CD14-positive monocyte (primary cell): ENCODE results near the gene UNC50. TPM values are rescaled to one million over a fixed set of nuclear protein-coding genes. Genes with fewer than 3 reads are reported as not detected.

Experiments
- DNase-seq, 3 donors: peaks; one replicate each; pipeline ENCODE4 v3.0.0-alpha.2; 2011 to 2022
- H2AFZ ChIP-seq: 2 replicates; pipeline ENCODE4 v1.6.0; 2012; ENCODE audit warnings: mild to moderate bottlenecking, low read depth, low read length, inconsistent platforms; ENCODE audit not compliant: insufficient read depth, poor library complexity, severe bottlenecking
- H3K27ac ChIP-seq, 2 donors: 1 replicate in 1 of 2; 2 replicates in 1 of 2; pipeline ENCODE4 v1.5.1; 2012 to 2013; ENCODE audit warnings: low read length in 2 of 2, control low read depth in 1 of 2, inconsistent platforms in 1 of 2, low read depth in 1 of 2, mild to moderate bottlenecking in 1 of 2
- H3K27me3 ChIP-seq, 2 donors: one replicate each; pipeline versions ENCODE4 v1.6.0 to v1.6.1; 2011 to 2013; ENCODE audit warnings: low read length in 2 of 2; ENCODE audit not compliant: control insufficient read depth in 2 of 2, insufficient read depth in 2 of 2
- H3K36me3 ChIP-seq, 2 donors: replicated peaks in 1 of 2; 1 replicate in 1 of 2; 2 replicates in 1 of 2; pipeline versions ENCODE4 v1.5.1 to v1.6.1; 2012 to 2013; ENCODE audit warnings: low read length in 2 of 2, control low read depth in 1 of 2, inconsistent platforms in 1 of 2, mild to moderate bottlenecking in 1 of 2; ENCODE audit not compliant: insufficient read depth in 2 of 2, control insufficient read depth in 1 of 2
- H3K4me1 ChIP-seq, 2 donors: 1 replicate in 1 of 2; 2 replicates in 1 of 2; pipeline versions ENCODE4 v1.5.1 to v1.6.1; 2012 to 2013; ENCODE audit warnings: low read length in 2 of 2, control low read depth in 1 of 2, inconsistent platforms in 1 of 2, mild to moderate bottlenecking in 1 of 2, moderate library complexity in 1 of 2; ENCODE audit not compliant: insufficient read depth in 2 of 2, control insufficient read depth in 1 of 2
- H3K4me2 ChIP-seq: replicated peaks from 2 replicates; pipeline ENCODE3; 2012; ENCODE audit warnings: low read length, moderate library complexity, mild to moderate bottlenecking; ENCODE audit not compliant: poor library complexity, severe bottlenecking; ENCODE audit errors: extremely low read depth
- H3K4me3 ChIP-seq, 3 experiments: fragments of 200-600 bp in 1 of 3; sonication (generic) in 1 of 3; replicated peaks in 1 of 3; 1 replicate in 2 of 3; 2 replicates in 1 of 3; pipeline ENCODE4 v1.5.1; 2011 to 2013; ENCODE audit warnings: low read length in 3 of 3, mild to moderate bottlenecking in 3 of 3, control low read depth in 2 of 3, low read depth in 2 of 3, inconsistent platforms in 1 of 3, moderate library complexity in 1 of 3
- H3K79me2 ChIP-seq: 2 replicates; pipeline ENCODE4 v1.6.0; 2012; ENCODE audit warnings: mild to moderate bottlenecking, control low read depth, inconsistent platforms, low read length, moderate library complexity; ENCODE audit not compliant: insufficient read depth
- H3K9ac ChIP-seq: 2 replicates; pipeline ENCODE4 v1.6.0; 2017; ENCODE audit warnings: low read length, mild to moderate bottlenecking; ENCODE audit not compliant: insufficient read depth, poor library complexity, severe bottlenecking
- H3K9me3 ChIP-seq, 2 donors: replicated peaks in 1 of 2; 1 replicate in 1 of 2; 2 replicates in 1 of 2; pipeline versions ENCODE4 v1.5.1 to v1.6.1; 2012 to 2013; ENCODE audit warnings: low read length in 2 of 2, control low read depth in 1 of 2; ENCODE audit not compliant: control insufficient read depth in 1 of 2, insufficient read depth in 1 of 2
- H4K20me1 ChIP-seq: 2 replicates; pipeline ENCODE4 v1.6.0; 2012; ENCODE audit warnings: mild to moderate bottlenecking, low read length, control low read depth, moderate library complexity; ENCODE audit not compliant: insufficient read depth
- H3K27ac Mint-ChIP-seq, 7 donors: one replicate each; pipeline ENCODE4 v1.8.0; 2020; ENCODE audit warnings: mild to moderate bottlenecking in 7 of 7, mixed read lengths in 7 of 7, moderate library complexity in 6 of 7, inconsistent platforms in 2 of 7
- H3K27me3 Mint-ChIP-seq, 3 donors: one replicate each; pipeline ENCODE4 v1.8.0; 2021 to 2022; ENCODE audit warnings: low read depth in 3 of 3, mild to moderate bottlenecking in 3 of 3, mixed read lengths in 3 of 3, moderate library complexity in 3 of 3, inconsistent platforms in 1 of 3
- H3K36me3 Mint-ChIP-seq, 2 donors: one replicate each; pipeline ENCODE4 v1.8.0; 2020; ENCODE audit warnings: mixed read lengths in 2 of 2, inconsistent platforms in 1 of 2, mild to moderate bottlenecking in 1 of 2
- H3K4me1 Mint-ChIP-seq: one replicate; pipeline ENCODE4 v1.8.0; 2020; ENCODE audit warnings: mild to moderate bottlenecking, mixed read lengths
- H3K4me3 Mint-ChIP-seq, 2 donors: one replicate each; pipeline ENCODE4 v1.8.0; 2020; ENCODE audit warnings: mild to moderate bottlenecking in 2 of 2, mixed read lengths in 2 of 2, moderate library complexity in 1 of 2
- H3K9me3 Mint-ChIP-seq, 7 donors: one replicate each; pipeline ENCODE4 v1.8.0; 2020 to 2022; ENCODE audit warnings: mixed read lengths in 7 of 7, mild to moderate bottlenecking in 6 of 7, moderate library complexity in 6 of 7, inconsistent platforms in 2 of 7
- CTCF ChIP-seq: fragments of 200-600 bp; IDR thresholded peaks from one replicate; pipeline ENCODE4 v1.8.0; 2022; ENCODE audit warnings: antibody characterized with exemption, mild to moderate bottlenecking
- WGBS: methylation state at CpG from one replicate; pipeline ENCODE4 v1.1.5; 2013; ENCODE audit warnings: missing lambda C conversion rate; ENCODE audit not compliant: insufficient coverage; 5-methylcytosine and 5-hydroxymethylcytosine counted together
- intact Hi-C, 2 donors: fragments of 100-400 bp; cut with micrococcal nuclease; formaldehyde crosslinking; loops; one replicate each; pipeline versions ENCODE4 v1.15.0 to v1.15.1; 2023
- polyA plus RNA-seq, 3 donors: library from polyadenylated mRNA; depleted of rRNA in 1 of 3; unstranded in 2 of 3; stranded (reverse) in 1 of 3; fragments of 300-500 nt in 2 of 3; fragments of >200 nt in 1 of 3; fragmentation: Illumina TruSeq in 2 of 3; gene quantifications; 1 replicate in 2 of 3; 2 replicates in 1 of 3; pipeline ENCODE4 v1.2.3, GENCODE V29; 2012 to 2021

The UNC50 gene
- polyA plus RNA-seq, 3 donors: 32.5 to 72.0 (median 62.8) TPM

DNA sequence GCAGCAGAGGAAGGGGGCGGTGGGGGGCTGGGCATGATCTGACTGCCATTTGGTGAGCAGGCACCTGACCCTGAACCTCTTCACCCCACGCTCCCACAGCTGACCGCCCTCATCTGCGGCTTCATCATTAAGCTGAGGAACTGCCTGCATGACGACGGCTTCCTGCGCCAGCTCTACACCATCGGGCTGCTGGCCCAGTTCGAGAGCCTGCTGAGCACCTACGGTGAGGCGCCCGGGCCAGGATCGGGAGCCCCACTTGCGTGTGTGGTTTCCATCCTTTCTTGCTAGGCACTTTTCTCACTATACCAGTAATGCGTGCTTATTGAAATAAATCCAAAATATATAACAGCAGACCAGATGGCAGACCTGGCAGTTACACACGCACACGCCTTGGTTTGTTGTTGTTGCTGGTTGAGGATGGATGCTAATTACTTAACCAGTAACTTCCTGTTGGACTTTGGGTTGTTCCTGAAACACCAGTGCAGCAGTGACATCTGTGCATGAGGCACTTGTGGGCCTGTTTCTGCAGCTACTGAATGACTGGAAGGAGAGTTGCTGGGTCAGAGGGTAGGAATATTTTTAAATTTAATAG is 43.8 kb upstream of the UNC50 start:
- Mint-ChIP-seq H3K36me3 (peaks cover 83 to 94% of the 10 kb centered on the region in 2 donors), H3K27ac (peak overlapping the region in 2 of 7 donors; percentile 37 to 80), H3K27me3 (no peaks in the 10 kb centered on the region), H3K4me1 (peaks cover 14% of the 10 kb centered on the region), H3K4me3 (no peak overlapping the region), H3K9me3 (no peaks in the 10 kb centered on the region)
- Histone ChIP-seq H3K4me1 (no peaks in the 10 kb centered on the region), H3K9ac (no peak overlapping the region), H3K79me2 (no peaks in the 10 kb centered on the region), H3K4me3 (no peak overlapping the region), H2AFZ (no peak overlapping the region), H3K9me3 (no peaks in the 10 kb centered on the region), H3K27me3 (no peaks in the 10 kb centered on the region), H3K27ac (no peak overlapping the region), H4K20me1 (peaks cover 39% of the 10 kb centered on the region), H3K4me2 (no peak overlapping the region), H3K36me3 (peaks cover 97 to 100% of the 10 kb centered on the region in 2 donors)
- TF ChIP-seq CTCF: no peak
- intact Hi-C loops: no loop called here
- DNase-seq: no peak
- WGBS: 81% methylated on average over 14 of the region's 17 CpGs

DNA sequence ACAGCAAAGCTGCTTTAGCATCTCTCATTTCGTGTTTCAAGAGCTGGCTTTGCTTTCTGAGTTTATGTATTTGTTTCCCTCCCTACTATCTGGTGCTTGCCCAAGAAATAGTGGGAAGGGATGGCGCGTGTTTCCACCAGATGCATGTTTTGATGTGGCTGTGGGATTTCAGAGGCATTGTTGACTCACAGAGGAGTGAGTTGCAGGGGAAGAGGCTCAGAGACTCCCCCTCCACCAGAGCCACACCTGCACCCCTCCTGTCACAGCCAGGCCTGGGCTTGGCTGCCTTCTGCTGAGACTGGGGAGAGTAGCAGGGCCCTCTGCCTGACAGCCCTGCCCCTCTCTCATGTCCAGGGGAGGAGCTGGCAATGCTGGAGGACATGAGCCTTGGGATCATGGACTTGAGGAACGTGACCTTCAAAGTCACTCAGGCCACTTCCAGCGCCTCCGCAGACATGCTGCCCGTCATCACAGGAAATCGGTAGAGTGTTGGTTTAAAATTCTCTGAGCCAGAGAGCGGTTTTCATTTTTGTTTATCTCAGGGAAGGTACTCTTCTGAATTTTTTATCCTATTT is 43.0 kb upstream of the UNC50 start:
- H3K4me3 ChIP-seq: no peak overlapping the region
- H3K79me2 ChIP-seq: no peaks in the 10 kb centered on the region
- peaks cover 97 to 100% of the 10 kb centered on the region in 2 donors for H3K36me3 ChIP-seq
- H3K36me3 Mint-ChIP-seq: peaks cover 83 to 94% of the 10 kb centered on the region in 2 donors
- no peaks in the 10 kb centered on the region for H3K27me3 ChIP-seq
- no peaks in the 10 kb centered on the region for H3K27me3 Mint-ChIP-seq
- H3K9ac ChIP-seq: no peak overlapping the region
- WGBS: 100% methylated on average over 5 of the region's 9 CpGs
- no peak overlapping the region for H3K4me3 Mint-ChIP-seq
- H3K27ac Mint-ChIP-seq: peak overlapping the region in 1 of 7 donors; percentile 72
- intact Hi-C loops: no loop called here
- no peak for DNase-seq
- H3K9me3 Mint-ChIP-seq: no peaks in the 10 kb centered on the region
- peaks cover 14% of the 10 kb centered on the region for H3K4me1 Mint-ChIP-seq
- no peak overlapping the region for H2AFZ ChIP-seq
- no peak overlapping the region for H3K4me2 ChIP-seq
- no peaks in the 10 kb centered on the region for H3K4me1 ChIP-seq
- H3K9me3 ChIP-seq: no peaks in the 10 kb centered on the region
- no peak overlapping the region for H3K27ac ChIP-seq
- TF ChIP-seq CTCF: no peak
- H4K20me1 ChIP-seq: peaks cover 42% of the 10 kb centered on the region
